Smooth muscle cell (in vitro differentiated cells): ENCODE results near the gene HTN3. TPM values are rescaled to one million over a fixed set of nuclear protein-coding genes. Genes with fewer than 3 reads are reported as not detected.

Experiments
- DNase-seq: peaks from one replicate; lab custom pipeline; 2025; ENCODE audit not compliant: unreplicated experiment; lab: John Stamatoyannopoulos, UW
- H2AFZ ChIP-seq: fragments of 200-600 bp; sonication (generic); 2 replicates; pipeline ENCODE4 v1.6.0; 2016; ENCODE audit warnings: antibody characterized with exemption, low read depth, mild to moderate bottlenecking
- H3F3A ChIP-seq: fragments of 200-600 bp; sonication (generic); 2 replicates; pipeline ENCODE4 v1.6.0; 2017; ENCODE audit warnings: antibody characterized with exemption, low read depth
- H3K27ac ChIP-seq: fragments of 200-600 bp; sonication (generic); 2 replicates; pipeline ENCODE4 v1.5.1; 2016; ENCODE audit warnings: low read depth, mild to moderate bottlenecking
- H3K27me3 ChIP-seq: fragments of 200-600 bp; sonication (generic); 2 replicates; pipeline ENCODE4 v1.6.1; 2016; ENCODE audit warnings: low read depth, mild to moderate bottlenecking
- H3K36me3 ChIP-seq: fragments of 200-600 bp; sonication (generic); 2 replicates; pipeline ENCODE4 v1.5.1; 2016; ENCODE audit warnings: low read depth
- H3K4me1 ChIP-seq: fragments of 200-600 bp; sonication (generic); 2 replicates; pipeline ENCODE4 v1.5.1; 2016; ENCODE audit warnings: low read depth
- H3K4me2 ChIP-seq: fragments of 200-600 bp; sonication (generic); 2 replicates; pipeline ENCODE4 v1.6.0; 2016; ENCODE audit warnings: mild to moderate bottlenecking
- H3K4me3 ChIP-seq: fragments of 200-600 bp; sonication (generic); 2 replicates; pipeline ENCODE4 v1.5.1; 2016; ENCODE audit warnings: mild to moderate bottlenecking
- H3K79me2 ChIP-seq: fragments of 200-600 bp; sonication (generic); 2 replicates; pipeline ENCODE4 v1.6.0; 2016; ENCODE audit warnings: low read depth, mild to moderate bottlenecking
- H3K9ac ChIP-seq: fragments of 200-600 bp; sonication (generic); 2 replicates; pipeline ENCODE4 v1.6.0; 2016; ENCODE audit warnings: low read depth
- H3K9me3 ChIP-seq: fragments of 200-600 bp; sonication (generic); replicated peaks from 2 replicates; pipeline ENCODE4 v1.5.1; 2016; ENCODE audit warnings: low read depth
- H4K20me1 ChIP-seq: fragments of 200-600 bp; sonication (generic); 2 replicates; pipeline ENCODE4 v1.6.0; 2016; ENCODE audit warnings: low read depth
- WGBS: methylation state at CpG from one replicate; pipeline ENCODE4 v1.1.7; 2016; ENCODE audit warnings: low lambda C conversion rate; 5-methylcytosine and 5-hydroxymethylcytosine counted together
- polyA plus RNA-seq: library from polyadenylated mRNA; unstranded; fragments of >200 nt; fragmentation: Nextera tagmentation; extraction: Ambion mirVana; gene quantifications from 2 replicates; pipeline ENCODE4 v1.2.1, GENCODE V29; 2016
- total RNA-seq: library from RNA; depleted of rRNA; stranded (reverse); fragments of >200 nt; gene quantifications from 2 replicates; pipeline ENCODE4 v1.2.3, GENCODE V29; 2014
- TF ChIP-seq, protein P1 (sequence below): fragments of 200-600 bp; sonication (generic); IDR thresholded peaks from 2 replicates; pipeline ENCODE4 v1.5.1; 2017; ENCODE audit warnings: borderline replicate concordance, mild to moderate bottlenecking, antibody characterized with exemption; ENCODE audit not compliant: insufficient read depth, poor library complexity, severe bottlenecking

HTN3 gene
- total and polyA plus RNA-seq, 2 experiments from 2014 or later: 1.1 TPM; not detected in 1

DNA sequence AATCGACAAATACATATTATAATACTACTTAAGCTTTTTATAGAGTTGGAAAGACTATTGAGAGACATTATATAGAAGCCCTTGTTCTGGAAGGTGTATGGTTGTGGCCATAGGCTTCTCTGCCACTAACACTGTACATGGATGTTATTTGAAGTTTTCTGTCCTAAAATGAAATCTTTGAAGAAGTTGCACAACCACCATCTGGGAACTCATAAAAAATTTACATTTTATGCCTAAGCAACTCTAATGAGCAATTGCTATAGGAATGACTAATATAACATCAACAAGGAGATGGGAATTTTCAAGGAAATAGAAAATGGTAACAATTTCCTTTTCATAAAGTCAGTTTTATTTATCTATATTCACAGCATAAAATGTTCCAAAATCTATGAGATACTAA, 29.4 kb downstream of the HTN3 start:
- Histone ChIP-seq H3K4me1 (no peaks in the 10 kb centered on the region), H3K4me2 (no peak overlapping the region), H3K27me3 (no peaks in the 10 kb centered on the region), H3K9ac (no peak overlapping the region), H3K36me3 (no peaks in the 10 kb centered on the region), H3K9me3 (no peaks in the 10 kb centered on the region), H2AFZ (no peak overlapping the region), H3K4me3 (no peak overlapping the region), H3F3A (no peaks in the 10 kb centered on the region), H3K79me2 (no peaks in the 10 kb centered on the region), H4K20me1 (no peaks in the 10 kb centered on the region), H3K27ac (no peak overlapping the region)
- WGBS: 91% methylated on average over 1 of the region's 1 CpG
- no peak for DNase-seq
- TF ChIP-seq, protein P1, sequence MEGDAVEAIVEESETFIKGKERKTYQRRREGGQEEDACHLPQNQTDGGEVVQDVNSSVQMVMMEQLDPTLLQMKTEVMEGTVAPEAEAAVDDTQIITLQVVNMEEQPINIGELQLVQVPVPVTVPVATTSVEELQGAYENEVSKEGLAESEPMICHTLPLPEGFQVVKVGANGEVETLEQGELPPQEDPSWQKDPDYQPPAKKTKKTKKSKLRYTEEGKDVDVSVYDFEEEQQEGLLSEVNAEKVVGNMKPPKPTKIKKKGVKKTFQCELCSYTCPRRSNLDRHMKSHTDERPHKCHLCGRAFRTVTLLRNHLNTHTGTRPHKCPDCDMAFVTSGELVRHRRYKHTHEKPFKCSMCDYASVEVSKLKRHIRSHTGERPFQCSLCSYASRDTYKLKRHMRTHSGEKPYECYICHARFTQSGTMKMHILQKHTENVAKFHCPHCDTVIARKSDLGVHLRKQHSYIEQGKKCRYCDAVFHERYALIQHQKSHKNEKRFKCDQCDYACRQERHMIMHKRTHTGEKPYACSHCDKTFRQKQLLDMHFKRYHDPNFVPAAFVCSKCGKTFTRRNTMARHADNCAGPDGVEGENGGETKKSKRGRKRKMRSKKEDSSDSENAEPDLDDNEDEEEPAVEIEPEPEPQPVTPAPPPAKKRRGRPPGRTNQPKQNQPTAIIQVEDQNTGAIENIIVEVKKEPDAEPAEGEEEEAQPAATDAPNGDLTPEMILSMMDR: no peak

DNA sequence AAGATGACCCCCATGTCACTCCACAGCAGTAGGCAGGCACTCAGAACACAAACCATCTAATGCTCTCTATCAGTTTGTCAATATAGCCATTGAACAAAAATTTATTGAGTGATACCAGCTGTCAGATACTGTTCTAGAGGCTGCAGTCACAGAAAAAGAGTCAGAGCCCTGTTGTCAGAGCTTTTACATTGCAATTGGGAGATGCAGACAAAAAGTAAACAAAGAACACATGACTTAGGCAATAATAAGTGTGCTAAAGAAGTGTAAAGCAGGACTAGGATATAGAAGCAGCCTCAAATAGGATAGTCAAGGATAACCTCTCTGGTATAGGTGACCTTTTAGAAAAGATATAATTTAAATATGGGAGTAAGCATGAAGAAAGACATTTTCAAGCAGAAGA, 30.9 kb downstream of the HTN3 start:
- no peak overlapping the region for H3K27ac ChIP-seq
- no peaks in the 10 kb centered on the region for H3K27me3 ChIP-seq
- no peak for DNase-seq
- no peaks in the 10 kb centered on the region for H3K9me3 ChIP-seq
- no peaks in the 10 kb centered on the region for H3K79me2 ChIP-seq
- H2AFZ ChIP-seq: no peak overlapping the region
- H4K20me1 ChIP-seq: no peaks in the 10 kb centered on the region
- H3F3A ChIP-seq: no peaks in the 10 kb centered on the region
- no peaks in the 10 kb centered on the region for H3K4me1 ChIP-seq
- H3K9ac ChIP-seq: no peak overlapping the region
- TF ChIP-seq, protein P1: no peak
- H3K4me3 ChIP-seq: no peak overlapping the region
- H3K4me2 ChIP-seq: no peak overlapping the region
- no peaks in the 10 kb centered on the region for H3K36me3 ChIP-seq

DNA sequence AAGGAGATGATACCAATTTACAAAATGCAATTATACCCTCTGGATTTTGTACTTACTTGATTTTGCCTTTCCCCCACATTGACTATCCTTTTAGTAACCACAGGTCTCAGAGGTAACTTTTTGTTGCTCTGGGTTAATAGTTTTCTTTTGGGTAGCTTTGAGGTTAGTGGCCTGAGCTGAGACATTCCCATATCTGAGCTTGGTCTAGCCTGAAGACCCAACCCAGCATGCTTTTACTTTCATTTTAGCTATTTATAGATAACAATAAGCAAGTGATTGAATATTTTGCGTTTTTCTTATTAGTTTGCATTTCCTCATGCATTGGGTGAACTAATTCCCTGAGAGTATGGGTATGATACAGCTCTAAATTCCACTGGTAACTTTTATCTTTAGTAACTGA, 33.7 kb downstream of the HTN3 start:
- no peaks in the 10 kb centered on the region for H3K79me2 ChIP-seq
- H3K9me3 ChIP-seq: no peaks in the 10 kb centered on the region
- no peak overlapping the region for H3K27ac ChIP-seq
- no peaks in the 10 kb centered on the region for H3K4me1 ChIP-seq
- H3K4me2 ChIP-seq: no peak overlapping the region
- no peaks in the 10 kb centered on the region for H3F3A ChIP-seq
- no peaks in the 10 kb centered on the region for H3K36me3 ChIP-seq
- H2AFZ ChIP-seq: no peak overlapping the region
- WGBS: 73% methylated on average over 1 of the region's 1 CpG
- no peak for DNase-seq
- H3K27me3 ChIP-seq: no peaks in the 10 kb centered on the region
- TF ChIP-seq, protein P1: no peak
- H4K20me1 ChIP-seq: no peaks in the 10 kb centered on the region
- H3K4me3 ChIP-seq: no peak overlapping the region
- H3K9ac ChIP-seq: no peak overlapping the region

- H3K9ac ChIP-seq: no peak overlapping the region
- 95% methylated on average over 1 of the region's 1 CpG for WGBS
- H3K4me3 ChIP-seq: no peak overlapping the region
- H3K36me3 ChIP-seq: no peaks in the 10 kb centered on the region
- TF ChIP-seq, protein P1: no peak
- no peak for DNase-seq
- H3K9me3 ChIP-seq: no peaks in the 10 kb centered on the region
- H3K27ac ChIP-seq: no peak overlapping the region
- H3F3A ChIP-seq: no peaks in the 10 kb centered on the region
- H3K27me3 ChIP-seq: no peaks in the 10 kb centered on the region
- H2AFZ ChIP-seq: no peak overlapping the region
- no peaks in the 10 kb centered on the region for H3K79me2 ChIP-seq
- H3K4me1 ChIP-seq: no peaks in the 10 kb centered on the region
- H3K4me2 ChIP-seq: no peak overlapping the region
- no peaks in the 10 kb centered on the region for H4K20me1 ChIP-seq
These were observed 51.9 kb downstream of the HTN3 start for GRCh38 chr4:70080205-70080604.
